Activated T-helper 9 cell treated with anti-CD3 and anti-CD28 coated beads, Interleukin-2, amount 50 U/mL, for 16 hours (primary cell): ENCODE results near the gene THSD1.
"Not testable (repeated sequence)": the region's sequence is repeated elsewhere in the genome, so short reads cannot be mapped to it uniquely, and the experiment has no call there.

ENCODE experiments used
- DNase-seq: peaks from one replicate; pipeline ENCODE4 v3.0.0-alpha.2; 2020; ENCODE audit warnings: low read depth

Gene THSD1

DNA sequence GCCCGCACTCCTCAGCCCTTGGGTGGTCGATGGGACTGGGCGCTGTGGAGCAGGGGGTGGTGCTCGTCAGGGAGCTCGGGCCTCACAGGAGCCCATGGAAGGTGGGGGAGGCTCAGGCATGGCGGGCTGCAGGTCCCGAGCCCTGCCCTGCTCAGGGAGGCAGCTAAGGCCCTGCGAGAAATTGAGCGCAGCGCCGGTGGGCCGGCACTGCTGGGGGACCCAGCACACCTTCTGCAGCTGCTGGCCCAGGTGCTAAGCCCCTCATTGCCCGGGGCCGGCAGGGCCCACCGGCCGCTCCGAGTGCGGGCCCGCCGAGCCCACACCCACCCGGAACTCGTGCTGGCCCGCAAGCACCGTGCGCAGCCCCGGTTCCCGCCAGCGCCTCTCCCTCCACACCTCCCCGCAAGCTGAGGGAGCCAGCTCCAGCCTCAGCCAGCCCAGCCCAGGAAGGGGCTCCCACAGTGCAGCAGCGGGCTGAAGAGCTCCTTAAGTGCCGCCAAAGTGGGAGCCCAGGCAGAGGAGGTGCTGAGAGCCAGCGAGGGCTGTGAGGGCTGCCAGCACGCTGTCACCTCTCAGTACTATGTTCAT, 2.2 kb upstream of the THSD1 start:
- DNase-seq = not testable (repeated sequence)

DNA sequence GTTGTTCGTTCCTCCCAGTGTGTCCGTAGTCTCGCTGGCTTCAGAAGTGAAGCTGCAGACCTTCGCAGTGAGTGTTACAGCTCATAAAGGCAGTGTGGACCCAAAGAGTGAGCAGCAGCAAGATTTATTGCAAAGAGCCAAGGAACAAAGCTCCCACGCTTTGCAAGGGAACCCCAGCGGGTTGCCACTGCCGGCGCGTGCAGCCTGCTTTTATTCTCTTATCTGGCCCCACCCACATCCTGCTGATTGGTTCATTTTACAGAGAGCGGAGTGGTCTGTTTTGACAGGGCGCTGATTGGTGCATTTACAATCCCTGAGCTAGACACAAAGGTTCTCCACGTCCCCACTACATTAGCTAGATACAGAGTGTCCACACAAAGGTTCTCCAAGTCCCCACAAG, 1.5 kb upstream of the THSD1 start:
- DNase-seq = not testable (repeated sequence)

- DNase-seq = no peak
Measured at GRCh38 chr13:52406629-52407028, 657 bp upstream of the THSD1 start.

- DNase-seq = no peak
Measured at GRCh38 chr13:52405369-52405766, 604 bp downstream of the THSD1 start.

DNA sequence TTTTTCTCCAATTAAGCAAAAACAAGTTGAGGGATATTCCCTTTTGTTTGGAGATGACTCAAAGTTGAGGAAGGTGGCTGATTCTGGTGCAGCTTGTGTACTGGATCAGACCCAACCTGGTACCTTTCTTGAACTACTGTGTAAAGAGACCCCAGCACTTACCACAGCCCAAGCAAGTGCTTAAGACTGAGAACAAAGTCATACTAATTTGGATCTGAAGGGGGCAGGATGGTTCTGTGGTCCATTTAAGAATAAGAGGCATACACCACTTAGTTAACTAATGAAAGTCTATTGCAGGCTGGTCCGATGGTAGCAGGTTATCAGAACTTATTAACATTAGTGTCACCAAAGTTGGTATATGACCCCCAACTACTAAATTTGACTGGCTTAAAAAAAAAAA, 6.3 kb downstream of the THSD1 start:
- DNase-seq = no peak

DNA sequence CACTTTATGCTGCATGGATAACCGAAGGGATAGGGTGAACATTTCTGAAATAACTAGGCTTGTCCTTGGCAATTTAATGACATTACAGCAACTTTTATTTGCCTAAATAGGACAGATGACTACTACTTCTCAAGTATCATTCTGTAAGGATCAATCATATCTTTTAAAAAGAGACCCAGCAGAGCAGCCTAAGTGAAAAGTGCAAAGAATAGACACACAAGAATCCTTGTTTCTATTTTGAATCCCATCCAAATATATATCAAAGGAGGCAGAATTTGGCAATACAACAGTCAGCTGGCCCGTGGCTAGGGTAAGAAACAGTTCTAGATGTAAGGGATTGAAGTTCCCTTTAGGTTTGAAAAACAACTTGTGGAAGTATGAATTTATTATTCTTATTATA, 6.9 kb downstream of the THSD1 start:
- no peak for DNase-seq

DNA sequence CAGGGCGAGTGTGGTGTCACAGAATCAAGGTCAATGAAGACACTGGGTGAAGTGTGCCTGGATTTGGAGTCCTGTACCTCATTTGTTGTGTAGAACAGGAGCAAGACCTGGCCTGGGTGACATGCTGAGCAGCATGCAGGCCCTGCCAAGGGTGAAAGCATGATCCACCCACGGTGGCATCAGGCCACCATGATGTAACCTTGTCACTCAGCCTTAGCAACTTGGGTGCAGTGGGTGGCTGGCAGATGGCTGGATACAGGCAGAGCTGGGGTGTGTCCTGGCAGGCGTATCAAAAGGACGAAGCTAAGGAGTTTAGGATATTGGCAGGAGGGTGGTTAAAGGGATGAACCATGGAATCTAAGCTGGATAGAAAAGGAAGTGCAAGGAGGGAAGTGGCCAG, 10.3 kb downstream of the THSD1 start:
- DNase-seq = no peak

- DNase-seq = no peak
Measured at GRCh38 chr13:52394586-52394985, 11.4 kb downstream of the THSD1 start.

DNA sequence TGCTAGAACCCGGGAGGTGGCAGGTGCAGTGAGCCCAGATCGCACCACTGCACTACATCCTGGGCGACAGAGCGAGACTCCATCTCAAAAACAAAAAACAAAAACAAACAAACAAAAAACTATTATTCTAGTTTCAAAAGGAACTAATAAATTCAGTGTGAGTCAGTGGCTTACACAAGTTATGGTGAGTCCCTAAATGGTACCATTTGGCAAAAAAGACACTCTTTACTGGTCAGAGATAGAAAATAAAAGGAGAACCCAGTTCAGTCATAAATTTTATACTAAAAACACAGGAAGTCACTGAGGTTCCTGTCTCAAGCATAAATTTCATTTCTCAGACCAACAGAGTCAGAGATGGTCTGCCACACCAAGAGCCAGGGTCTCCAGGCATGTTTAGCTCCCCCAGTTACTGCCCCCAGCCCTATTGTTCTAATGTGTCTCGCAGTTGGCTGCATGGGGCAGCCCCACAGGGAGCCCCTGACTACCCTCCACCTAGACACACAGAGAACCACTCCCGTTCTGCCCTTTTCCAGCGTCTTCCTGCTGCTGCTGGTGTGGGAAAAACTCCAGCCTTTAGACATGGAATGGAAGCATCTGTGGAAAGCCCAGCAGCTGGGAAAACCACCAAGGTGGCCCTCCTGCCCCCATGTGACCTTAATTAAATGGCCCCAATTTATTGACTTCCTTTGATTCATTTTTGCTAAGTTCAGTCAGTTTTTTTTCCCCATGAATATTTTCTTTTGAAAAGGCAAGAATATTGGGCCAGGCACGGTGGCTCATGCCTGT, 12.2 kb downstream of the THSD1 start:
- DNase-seq = no peak

DNA sequence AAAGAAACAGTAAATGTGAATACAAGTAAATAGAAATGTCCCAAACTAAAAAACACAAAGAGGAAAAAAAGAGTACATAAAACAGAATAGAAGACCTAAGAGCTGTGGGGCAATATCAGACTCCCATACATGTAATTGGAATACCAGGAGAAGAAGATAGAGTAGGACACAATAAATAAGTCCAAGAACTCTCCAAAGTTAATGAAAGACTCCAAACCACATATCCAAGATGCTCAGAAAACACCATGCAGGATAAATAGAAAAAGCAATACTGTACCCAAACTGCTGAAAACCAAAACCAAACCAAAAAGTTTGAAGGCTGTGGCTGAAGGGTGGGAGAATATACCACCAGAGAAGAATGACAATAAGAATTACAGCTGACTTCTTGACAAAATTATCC, 18.3 kb downstream of the THSD1 start:
- no peak for DNase-seq

GRCh38 chr13:52385870-52386269, 20.1 kb downstream of the THSD1 start:
- no peak for DNase-seq

DNA sequence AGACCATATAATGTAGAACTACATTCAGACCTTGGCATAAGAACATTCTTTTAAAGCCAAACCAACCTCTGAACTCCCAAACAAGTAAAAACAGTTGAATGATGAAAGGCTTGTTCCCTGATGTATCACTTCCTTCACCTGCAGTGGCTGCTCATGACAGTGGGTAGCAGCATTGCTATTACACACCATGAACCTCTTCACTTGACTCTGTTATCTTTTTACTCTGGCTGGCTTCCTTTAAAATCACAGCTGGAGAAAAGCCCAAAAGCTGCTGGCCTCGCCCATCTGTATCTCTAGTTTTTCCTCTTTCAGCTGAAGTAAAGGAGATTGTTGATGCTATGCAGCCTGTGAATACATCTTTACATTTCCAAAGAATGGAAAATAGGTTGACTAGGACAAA, 22.6 kb downstream of the THSD1 start:
- no peak for DNase-seq

DNA sequence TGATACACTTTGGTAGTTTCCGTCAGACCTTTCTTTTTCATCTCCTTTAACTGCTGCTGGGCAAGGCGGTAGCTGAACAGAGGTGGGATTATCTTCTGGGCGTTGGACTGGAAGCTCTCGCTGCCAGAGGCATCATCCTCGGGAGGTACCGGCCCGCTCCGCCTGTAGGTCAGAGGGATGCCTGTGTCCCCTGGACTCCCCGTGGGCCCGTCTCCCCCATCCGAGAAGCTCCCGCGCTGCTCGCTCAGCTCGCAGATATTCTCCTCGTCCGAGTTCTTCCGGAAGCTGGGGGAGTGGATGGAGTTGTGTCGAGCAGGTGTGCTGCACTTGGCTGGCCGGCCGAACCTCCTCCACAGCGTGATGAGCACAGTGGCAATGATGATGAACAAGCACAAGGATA, 27.7 kb downstream of the THSD1 start:
- DNase-seq = no peak

DNA sequence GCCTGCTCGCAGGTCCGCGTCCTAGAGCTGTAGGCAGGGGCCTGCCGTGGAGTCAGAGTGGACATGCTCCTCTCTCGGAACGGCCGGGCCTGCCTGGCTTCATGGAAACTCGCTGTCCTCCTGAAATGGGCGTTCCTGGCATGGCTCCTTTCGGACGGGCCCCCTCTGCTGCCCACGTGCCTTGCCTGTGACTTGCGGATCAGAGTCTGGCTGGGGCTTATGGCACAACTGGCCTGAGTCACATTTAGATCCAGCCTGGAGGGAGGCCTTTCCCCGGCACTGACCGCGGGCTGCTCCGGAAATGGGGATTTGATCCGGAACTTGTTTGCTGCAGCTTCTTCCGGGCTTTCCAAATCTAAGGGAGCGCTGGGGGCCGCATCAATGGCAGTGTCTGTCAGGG, 28.1 kb downstream of the THSD1 start:
- DNase-seq = no peak

- no peak for DNase-seq
Measured at GRCh38 chr13:52374873-52375411, 31.0 kb downstream of the THSD1 start.

GRCh38 chr13:52374389-52374788, 31.6 kb downstream of the THSD1 start:
- no peak for DNase-seq

DNA sequence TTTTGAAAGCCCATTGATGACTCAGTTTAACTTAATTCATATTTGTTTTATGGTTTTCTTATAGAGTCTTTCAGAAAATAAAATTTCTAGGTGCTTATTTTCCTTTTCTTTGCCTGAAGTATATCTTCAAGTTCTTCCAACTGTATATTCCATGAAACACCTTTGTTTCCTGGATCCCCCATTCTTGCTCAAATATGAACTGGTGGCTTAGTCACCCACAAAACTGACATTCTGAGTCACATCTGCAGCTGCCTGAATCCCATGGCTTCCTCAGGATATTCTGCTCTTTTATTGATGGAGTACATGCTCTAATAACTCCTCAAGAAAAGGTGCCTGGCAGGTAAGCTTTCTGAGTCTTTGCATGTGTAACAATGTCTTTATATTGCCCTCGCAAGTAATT, 32.7 kb downstream of the THSD1 start:
- not testable (repeated sequence) for DNase-seq

- DNase-seq = no peak
Measured at GRCh38 chr13:52371736-52372247, 34.2 kb downstream of the THSD1 start.

DNA sequence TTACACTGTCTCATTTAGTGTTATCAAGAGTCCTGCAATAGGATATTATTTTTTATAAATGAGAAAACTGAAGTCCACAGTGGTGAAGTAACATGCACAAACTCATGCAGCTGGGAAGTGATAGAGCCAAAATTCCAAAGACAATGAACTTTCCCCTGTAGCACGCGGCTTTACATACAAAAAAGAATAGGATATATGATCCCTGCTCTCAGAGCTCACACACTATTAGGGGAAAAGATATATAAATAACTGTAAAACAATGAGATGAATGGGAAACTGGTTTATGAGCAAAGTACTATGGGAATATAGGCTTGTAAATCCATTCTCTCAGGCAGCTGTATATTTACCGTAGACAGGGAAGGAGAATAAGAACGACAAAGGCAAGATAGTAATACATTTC, 39.7 kb downstream of the THSD1 start:
- no peak for DNase-seq

- not testable (repeated sequence) for DNase-seq
Measured at GRCh38 chr13:52362169-52362887, 43.6 kb downstream of the THSD1 start.

DNA sequence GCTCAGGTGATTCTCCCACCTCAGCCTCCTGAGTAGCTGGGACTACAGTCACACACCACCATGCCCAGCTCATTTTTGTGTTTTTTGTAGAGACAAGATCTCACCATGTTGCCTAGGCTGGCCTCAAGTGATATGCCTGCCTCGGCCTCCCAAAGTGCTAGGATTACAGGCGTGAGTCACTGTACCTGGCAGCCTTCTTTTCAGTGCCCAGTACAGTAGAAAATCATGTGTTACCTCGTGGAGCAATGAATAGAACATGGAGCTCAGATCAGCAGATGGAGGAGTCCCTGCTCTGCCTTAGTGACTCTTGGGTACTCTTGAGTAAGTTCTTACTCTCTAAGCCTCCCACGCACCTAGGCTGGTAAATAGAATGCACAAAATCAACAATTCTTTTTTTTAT, 44.7 kb downstream of the THSD1 start:
- DNase-seq = no peak

GRCh38 chr13:52359534-52359933, 46.4 kb downstream of the THSD1 start:
- no peak for DNase-seq

GRCh38 chr13:52356327-52356726, 49.6 kb downstream of the THSD1 start:
- no peak for DNase-seq
